ENCODE measurements around the gene CHST3.

DNA sequence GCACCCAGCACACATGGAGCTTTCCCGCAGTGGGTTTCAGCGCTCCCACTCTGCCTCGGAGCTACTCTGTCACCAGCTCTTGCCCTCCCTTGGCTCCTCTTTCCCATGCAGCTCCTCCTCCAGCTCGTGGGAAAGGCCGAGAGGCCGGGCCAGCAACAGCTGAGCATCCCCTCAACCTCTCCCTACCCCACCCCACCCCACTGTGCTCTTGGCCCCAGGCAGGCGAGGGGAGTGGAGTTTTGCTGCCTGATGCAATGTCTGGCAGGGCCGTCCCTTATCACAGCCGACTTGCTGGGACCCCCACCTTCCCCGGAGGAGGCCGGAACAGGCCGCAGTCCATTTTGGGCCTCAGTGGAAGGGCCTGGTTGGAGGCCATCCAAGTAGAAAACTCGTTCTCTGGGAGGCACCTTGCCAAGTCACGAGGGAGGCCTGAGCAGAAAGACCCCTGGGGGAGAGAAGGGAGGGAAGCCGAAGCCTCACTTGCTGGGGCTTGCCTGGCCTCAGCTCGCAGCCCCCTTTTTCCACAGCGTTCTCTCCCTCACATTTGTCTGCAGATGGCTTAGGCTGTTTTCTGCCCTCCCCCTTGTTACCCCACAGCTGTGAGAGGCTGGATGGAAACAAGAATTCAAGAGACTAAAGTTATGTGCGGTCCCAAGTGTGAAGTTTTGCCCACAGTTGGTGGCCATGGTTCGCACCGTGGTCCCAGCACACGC, 35.3 kb downstream of the CHST3 start:
- TF ChIP-seq, protein P1, sequence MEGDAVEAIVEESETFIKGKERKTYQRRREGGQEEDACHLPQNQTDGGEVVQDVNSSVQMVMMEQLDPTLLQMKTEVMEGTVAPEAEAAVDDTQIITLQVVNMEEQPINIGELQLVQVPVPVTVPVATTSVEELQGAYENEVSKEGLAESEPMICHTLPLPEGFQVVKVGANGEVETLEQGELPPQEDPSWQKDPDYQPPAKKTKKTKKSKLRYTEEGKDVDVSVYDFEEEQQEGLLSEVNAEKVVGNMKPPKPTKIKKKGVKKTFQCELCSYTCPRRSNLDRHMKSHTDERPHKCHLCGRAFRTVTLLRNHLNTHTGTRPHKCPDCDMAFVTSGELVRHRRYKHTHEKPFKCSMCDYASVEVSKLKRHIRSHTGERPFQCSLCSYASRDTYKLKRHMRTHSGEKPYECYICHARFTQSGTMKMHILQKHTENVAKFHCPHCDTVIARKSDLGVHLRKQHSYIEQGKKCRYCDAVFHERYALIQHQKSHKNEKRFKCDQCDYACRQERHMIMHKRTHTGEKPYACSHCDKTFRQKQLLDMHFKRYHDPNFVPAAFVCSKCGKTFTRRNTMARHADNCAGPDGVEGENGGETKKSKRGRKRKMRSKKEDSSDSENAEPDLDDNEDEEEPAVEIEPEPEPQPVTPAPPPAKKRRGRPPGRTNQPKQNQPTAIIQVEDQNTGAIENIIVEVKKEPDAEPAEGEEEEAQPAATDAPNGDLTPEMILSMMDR (IDR thresholded peaks at IDR 0.05): no peak
- TF ChIP-seq POLR2AphosphoS5 (IDR thresholded peaks at IDR 0.05): no peak
- no peak for TF ChIP-seq POLR2A (IDR thresholded peaks at IDR 0.05)

Data from suprapubic skin (tissue), 4 donors.